PC-9 (cell line): ENCODE measurements around the gene CPED1. TPM values are rescaled to one million over a fixed set of nuclear protein-coding genes. Genes with fewer than 3 reads are reported as not detected.

Experiments used
- BruUV-seq: library from RNA; stranded (reverse); fragments of 400-500 nt; replicated peaks from 2 replicates; lab custom pipeline; 2021; lab: Mats Ljungman, UMichigan
- CTCF ChIA-PET: fragments of 300-600 bp; sonication (Branson Sonifier 250); formaldehyde crosslinking; loops from one replicate; lab custom pipeline; 2022; ENCODE audit warnings: antibody characterized with exemption; lab: Charles Lee
- POLR2A ChIA-PET: fragments of 300-600 bp; sonication (Branson Sonifier 250); formaldehyde crosslinking; loops from one replicate; lab custom pipeline; 2022; ENCODE audit warnings: antibody characterized with exemption; ENCODE audit not compliant: unreplicated experiment; lab: Charles Lee
- DNase-seq, 2 experiments: peaks; one replicate each; pipeline versions ENCODE4 v3.0.0 to v3.0.0-alpha.2; 2015 to 2022; ENCODE audit warnings: mixed read lengths in 1 of 2
- H2AFZ ChIP-seq: fragments of 200-600 bp; sonication (generic); 2 replicates; pipeline ENCODE4 v1.8.1; 2017; ENCODE audit warnings: antibody characterized with exemption
- H3F3A ChIP-seq: fragments of 200-600 bp; sonication (generic); 2 replicates; pipeline ENCODE4 v1.8.1; 2017; ENCODE audit warnings: antibody characterized with exemption, mild to moderate bottlenecking, low read depth; ENCODE audit not compliant: insufficient read depth
- H3K27ac ChIP-seq: fragments of 200-600 bp; sonication (generic); 2 replicates; pipeline ENCODE4 v1.6.1; 2016; ENCODE audit warnings: mixed run types
- H3K27me3 ChIP-seq: fragments of 200-600 bp; sonication (generic); 2 replicates; pipeline ENCODE4 v1.6.1; 2016; ENCODE audit warnings: low read depth, mixed run types; ENCODE audit not compliant: insufficient read depth
- H3K36me3 ChIP-seq: fragments of 200-600 bp; sonication (generic); 2 replicates; pipeline ENCODE4 v1.6.1; 2016; ENCODE audit warnings: low read depth, mixed run types
- H3K4me1 ChIP-seq: fragments of 200-600 bp; sonication (generic); replicated peaks from 2 replicates; pipeline ENCODE4 v1.6.1; 2016; ENCODE audit warnings: mixed run types; ENCODE audit not compliant: insufficient read depth
- H3K4me2 ChIP-seq: fragments of 200-600 bp; sonication (generic); 2 replicates; pipeline ENCODE4 v1.6.1; 2017; ENCODE audit warnings: mixed run types
- H3K4me3 ChIP-seq: fragments of 200-600 bp; sonication (generic); 2 replicates; pipeline ENCODE4 v1.6.1; 2016; ENCODE audit warnings: mixed run types
- H3K79me2 ChIP-seq: fragments of 200-600 bp; sonication (generic); 2 replicates; pipeline ENCODE4 v1.6.1; 2017; ENCODE audit warnings: low read depth, mixed run types
- H3K9me2 ChIP-seq: fragments of 200-600 bp; sonication (generic); 2 replicates; pipeline ENCODE4 v1.8.1; 2017; ENCODE audit warnings: mild to moderate bottlenecking; ENCODE audit not compliant: insufficient read depth
- H3K9me3 ChIP-seq: fragments of 200-600 bp; sonication (generic); 2 replicates; pipeline ENCODE4 v1.8.1; 2016; ENCODE audit warnings: low read depth; ENCODE audit not compliant: insufficient read depth
- H4K20me1 ChIP-seq: fragments of 200-600 bp; sonication (generic); 2 replicates; pipeline ENCODE4 v1.8.1; 2017; ENCODE audit not compliant: insufficient read depth
- EZH2 ChIP-seq: fragments of 200-600 bp; sonication (generic); IDR thresholded peaks from 2 replicates; pipeline ENCODE4 v1.8.0; 2017; ENCODE audit warnings: antibody characterized with exemption, low read depth
- intact Hi-C: fragments of 100-400 bp; cut with micrococcal nuclease; formaldehyde crosslinking; loops from one replicate; pipeline ENCODE4 v1.10.0; 2022; ENCODE audit not compliant: unreplicated experiment
- total RNA-seq: library from RNA; stranded (reverse); gene quantifications from 2 replicates; pipeline ENCODE4 v1.2.3, GENCODE V29; 2021
- TF ChIP-seq, protein P1 (sequence below): fragments of 200-600 bp; sonication (generic); conservative IDR thresholded peaks from 2 replicates; pipeline ENCODE4 v1.6.1; 2017; ENCODE audit warnings: mixed run types, antibody characterized with exemption, mild to moderate bottlenecking, moderate library complexity

CPED1 gene
- total RNA-seq, 1 experiment from 2014 or later, result 2.4 TPM

DNA sequence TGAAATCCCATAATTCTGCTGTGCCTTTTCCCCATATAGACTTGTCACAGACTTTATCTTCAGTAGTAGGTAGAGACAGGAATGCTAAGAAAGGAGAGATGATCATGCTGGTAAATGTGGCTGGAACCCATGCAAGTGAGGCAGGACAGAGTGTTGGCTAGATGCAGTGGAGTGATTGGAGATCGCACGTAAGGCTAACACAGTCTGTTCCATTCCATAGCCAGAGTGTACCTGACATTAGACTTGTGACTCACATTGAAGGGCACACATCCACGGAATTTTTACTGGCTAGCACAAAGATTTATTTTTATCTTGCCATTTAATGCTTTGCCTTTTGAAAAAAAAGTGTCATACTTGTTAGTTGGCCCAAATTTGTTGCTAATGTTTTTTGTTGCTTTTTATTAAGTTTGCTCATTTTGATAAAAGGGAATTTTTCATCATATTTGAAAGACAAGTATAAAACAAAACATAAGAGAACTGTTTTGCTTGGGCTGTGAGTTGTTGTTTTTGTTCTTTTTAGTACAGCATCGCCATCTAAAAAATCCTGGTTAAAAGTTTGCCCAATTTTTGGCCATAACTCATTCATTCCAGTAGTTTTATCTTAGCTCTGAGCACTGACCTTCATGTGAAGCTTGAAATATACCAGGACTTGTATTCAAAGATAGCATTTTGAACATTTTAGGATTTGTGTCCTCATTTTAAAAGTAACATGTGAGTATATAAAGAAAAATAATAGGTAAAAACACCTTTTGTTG is 81.0 kb downstream of the CPED1 start:
- H2AFZ ChIP-seq, result no peak overlapping the region

DNA sequence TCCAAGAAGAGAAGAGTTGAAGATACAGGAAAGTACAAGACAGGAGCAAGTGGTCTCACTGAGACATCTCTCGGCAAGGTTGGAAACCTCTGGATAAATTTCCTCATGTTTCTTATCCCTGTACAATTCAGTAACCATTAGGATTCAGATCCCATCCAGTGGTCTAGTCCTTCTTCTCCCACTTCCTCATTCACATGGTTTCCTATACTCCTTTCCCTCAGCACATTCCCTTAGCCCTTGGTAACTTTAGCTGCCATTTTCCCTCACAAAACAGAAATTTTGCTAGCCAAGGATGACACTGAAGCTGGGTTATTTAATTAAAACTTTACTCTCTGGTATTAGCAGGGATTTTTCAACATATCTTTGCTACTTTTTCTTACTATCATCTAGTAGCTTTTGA is 82.6 kb downstream of the CPED1 start:
- Histone ChIP-seq H3K4me1 (no peaks in the 10 kb centered on the region), H3K27me3 (no peaks in the 10 kb centered on the region), H3K27ac (no peak overlapping the region), H3K79me2 (no peaks in the 10 kb centered on the region), H3K9me3 (no peaks in the 10 kb centered on the region), H3K4me2 (no peak overlapping the region), H2AFZ (no peak overlapping the region), H3K36me3 (no peaks in the 10 kb centered on the region), H3K9me2 (no peaks in the 10 kb centered on the region), H4K20me1 (no peaks in the 10 kb centered on the region), H3F3A (no peaks in the 10 kb centered on the region), H3K4me3 (no peak overlapping the region)
- no peak for DNase-seq
- POLR2A ChIA-PET, result no interaction called here
- TF ChIP-seq, protein P1, sequence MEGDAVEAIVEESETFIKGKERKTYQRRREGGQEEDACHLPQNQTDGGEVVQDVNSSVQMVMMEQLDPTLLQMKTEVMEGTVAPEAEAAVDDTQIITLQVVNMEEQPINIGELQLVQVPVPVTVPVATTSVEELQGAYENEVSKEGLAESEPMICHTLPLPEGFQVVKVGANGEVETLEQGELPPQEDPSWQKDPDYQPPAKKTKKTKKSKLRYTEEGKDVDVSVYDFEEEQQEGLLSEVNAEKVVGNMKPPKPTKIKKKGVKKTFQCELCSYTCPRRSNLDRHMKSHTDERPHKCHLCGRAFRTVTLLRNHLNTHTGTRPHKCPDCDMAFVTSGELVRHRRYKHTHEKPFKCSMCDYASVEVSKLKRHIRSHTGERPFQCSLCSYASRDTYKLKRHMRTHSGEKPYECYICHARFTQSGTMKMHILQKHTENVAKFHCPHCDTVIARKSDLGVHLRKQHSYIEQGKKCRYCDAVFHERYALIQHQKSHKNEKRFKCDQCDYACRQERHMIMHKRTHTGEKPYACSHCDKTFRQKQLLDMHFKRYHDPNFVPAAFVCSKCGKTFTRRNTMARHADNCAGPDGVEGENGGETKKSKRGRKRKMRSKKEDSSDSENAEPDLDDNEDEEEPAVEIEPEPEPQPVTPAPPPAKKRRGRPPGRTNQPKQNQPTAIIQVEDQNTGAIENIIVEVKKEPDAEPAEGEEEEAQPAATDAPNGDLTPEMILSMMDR, result no peak
- no peak for TF ChIP-seq EZH2
- no TSS peak for BruUV-seq
- intact Hi-C loops, result no loop called here
- CTCF ChIA-PET, result interaction anchor here (0.5 to 0.7 kb wide), 3 partner anchors 37 to 922 kb away, joined by 3 to 4 read pairs (median 4); no protein-coding TSS in a partner anchor

More for the DNA sequence above, 81.0 kb downstream of the CPED1 start:
- H3K4me2 ChIP-seq, result no peak overlapping the region
- no peaks in the 10 kb centered on the region for H3F3A ChIP-seq
- BruUV-seq, result no TSS peak
- no peaks in the 10 kb centered on the region for H3K36me3 ChIP-seq
- ChIA-PET CTCF (no interaction called here), POLR2A (no interaction called here)
- intact Hi-C loops, result no loop called here
- TF ChIP-seq, protein P1, result no peak
- no peak for TF ChIP-seq EZH2
- H3K79me2 ChIP-seq, result no peaks in the 10 kb centered on the region
- H3K4me1 ChIP-seq, result no peaks in the 10 kb centered on the region
- H3K4me3 ChIP-seq, result no peak overlapping the region
- H4K20me1 ChIP-seq, result no peaks in the 10 kb centered on the region
- DNase-seq, result no peak
- H3K27me3 ChIP-seq, result no peaks in the 10 kb centered on the region
- no peaks in the 10 kb centered on the region for H3K9me2 ChIP-seq
- H3K9me3 ChIP-seq, result no peaks in the 10 kb centered on the region
- no peak overlapping the region for H3K27ac ChIP-seq

DNA sequence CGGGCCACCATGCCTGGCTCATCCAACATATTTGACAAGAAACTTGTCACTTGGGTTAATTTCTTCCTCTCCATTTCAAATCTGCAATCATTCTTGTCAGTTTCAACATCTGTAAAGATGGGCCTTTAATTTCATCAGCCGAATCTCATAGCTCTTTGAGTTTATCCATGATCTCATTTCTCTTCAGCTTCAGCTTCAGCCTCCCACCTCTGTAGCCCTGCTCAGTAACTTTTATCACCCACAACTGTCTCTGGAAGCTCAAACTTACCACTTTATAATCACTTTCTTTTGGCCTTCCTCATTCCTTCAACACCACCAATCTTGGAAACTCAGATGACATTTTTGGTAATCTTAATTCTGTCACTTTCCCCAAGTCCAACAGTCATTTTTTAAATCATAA is 83.2 kb downstream of the CPED1 start:
- no TSS peak for BruUV-seq
- no peak overlapping the region for H3K4me2 ChIP-seq
- TF ChIP-seq, protein P1, result no peak
- TF ChIP-seq EZH2, result no peak
- H3K4me1 ChIP-seq, result no peaks in the 10 kb centered on the region
- DNase-seq, result no peak
- no peak overlapping the region for H3K4me3 ChIP-seq
- no peak overlapping the region for H2AFZ ChIP-seq
- no peaks in the 10 kb centered on the region for H3K36me3 ChIP-seq
- intact Hi-C loops, result no loop called here
- H3F3A ChIP-seq, result no peaks in the 10 kb centered on the region
- H3K79me2 ChIP-seq, result no peaks in the 10 kb centered on the region
- H3K27ac ChIP-seq, result no peak overlapping the region
- ChIA-PET CTCF (interaction anchor here (0.5 to 0.7 kb wide), 3 partner anchors 37 to 922 kb away, joined by 3 to 4 read pairs (median 4); no protein-coding TSS in a partner anchor), POLR2A (no interaction called here)
- H3K27me3 ChIP-seq, result no peaks in the 10 kb centered on the region
- no peaks in the 10 kb centered on the region for H3K9me2 ChIP-seq
- no peaks in the 10 kb centered on the region for H3K9me3 ChIP-seq
- H4K20me1 ChIP-seq, result no peaks in the 10 kb centered on the region
